T-helper 1 cell treated with Interleukin-12 subunit alpha and Interleukin-12 subunit beta and Interleukin-4 antibody, amounts not matched to agents 30 ng/mL and 1 ng/mL, for 36 hours (primary cell): Measurements from ENCODE around the gene TBC1D22B. TPM values are rescaled to one million over a fixed set of nuclear protein-coding genes. Genes with fewer than 3 reads are reported as not detected.
"Not testable (repeated sequence)": the region's sequence is repeated elsewhere in the genome, so short reads cannot be mapped to it uniquely, and the experiment has no call there.

Experiments
- intact Hi-C: fragments of 100-400 bp; cut with micrococcal nuclease; formaldehyde crosslinking; loops from one replicate; pipeline ENCODE4 v1.15.1; 2024
- total RNA-seq: library from RNA; stranded (reverse); gene quantifications from 2 replicates; pipeline ENCODE4 v1.2.3, GENCODE V29; 2022

Gene TBC1D22B
- total RNA-seq, 1 donor from 2014 or later = 26.8 TPM

DNA sequence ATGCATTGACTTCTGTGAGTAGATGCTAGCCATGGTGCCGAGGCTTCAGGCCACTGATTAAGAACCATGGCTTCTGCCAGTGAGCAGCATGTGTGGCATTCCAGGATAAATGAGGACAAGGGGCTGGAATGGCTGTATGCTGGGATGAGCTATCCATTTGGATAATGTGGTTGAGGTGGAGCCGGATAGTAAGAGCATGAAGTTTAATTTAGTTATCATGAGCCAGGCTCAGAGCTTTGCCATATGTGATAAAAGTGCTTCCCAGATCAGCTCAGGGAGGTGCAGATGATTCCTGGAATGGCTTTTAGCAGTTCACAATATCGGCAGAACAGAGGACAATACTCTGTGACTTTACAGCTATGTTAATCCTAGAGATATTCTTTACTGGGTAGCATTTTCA lies 61.6 kb downstream of the TBC1D22B start:
- intact Hi-C loops = no loop called here

DNA sequence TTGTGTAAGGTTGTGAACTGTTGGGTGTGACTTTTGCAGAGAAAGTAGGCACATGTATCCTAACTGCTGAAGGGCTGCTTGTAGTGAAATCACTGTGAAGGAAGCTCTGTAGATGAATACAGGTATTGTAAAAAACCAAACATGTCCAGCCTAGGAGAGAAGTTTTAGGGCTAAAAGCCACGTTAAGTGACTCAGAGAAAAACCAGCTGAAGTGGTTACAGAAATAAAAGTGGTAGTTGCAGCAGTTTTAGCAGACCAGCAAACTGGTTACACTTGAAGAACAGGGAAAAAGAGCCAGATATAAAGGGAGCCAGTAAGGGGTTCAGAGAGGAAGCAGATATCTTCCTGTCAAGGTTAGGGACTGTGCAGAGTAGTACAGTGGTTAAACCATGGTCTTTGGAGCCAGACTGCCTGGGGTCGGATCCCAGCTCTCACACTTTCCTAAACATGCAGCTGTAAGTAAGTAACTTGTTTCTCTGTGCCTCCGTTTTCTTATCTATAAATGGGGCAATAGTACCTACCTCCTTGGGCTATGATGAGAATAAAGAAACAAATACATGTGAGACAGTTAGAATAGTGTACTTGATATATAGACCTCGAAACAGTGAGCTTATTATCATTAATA lies 62.4 kb downstream of the TBC1D22B start:
- intact Hi-C loops = no loop called here

- intact Hi-C loops = no loop called here
These were observed 63.1 kb downstream of the TBC1D22B start for GRCh38 chr6:37320646-37321045.

- intact Hi-C loops = no loop called here
These were observed 63.5 kb downstream of the TBC1D22B start for GRCh38 chr6:37321101-37321500.

DNA sequence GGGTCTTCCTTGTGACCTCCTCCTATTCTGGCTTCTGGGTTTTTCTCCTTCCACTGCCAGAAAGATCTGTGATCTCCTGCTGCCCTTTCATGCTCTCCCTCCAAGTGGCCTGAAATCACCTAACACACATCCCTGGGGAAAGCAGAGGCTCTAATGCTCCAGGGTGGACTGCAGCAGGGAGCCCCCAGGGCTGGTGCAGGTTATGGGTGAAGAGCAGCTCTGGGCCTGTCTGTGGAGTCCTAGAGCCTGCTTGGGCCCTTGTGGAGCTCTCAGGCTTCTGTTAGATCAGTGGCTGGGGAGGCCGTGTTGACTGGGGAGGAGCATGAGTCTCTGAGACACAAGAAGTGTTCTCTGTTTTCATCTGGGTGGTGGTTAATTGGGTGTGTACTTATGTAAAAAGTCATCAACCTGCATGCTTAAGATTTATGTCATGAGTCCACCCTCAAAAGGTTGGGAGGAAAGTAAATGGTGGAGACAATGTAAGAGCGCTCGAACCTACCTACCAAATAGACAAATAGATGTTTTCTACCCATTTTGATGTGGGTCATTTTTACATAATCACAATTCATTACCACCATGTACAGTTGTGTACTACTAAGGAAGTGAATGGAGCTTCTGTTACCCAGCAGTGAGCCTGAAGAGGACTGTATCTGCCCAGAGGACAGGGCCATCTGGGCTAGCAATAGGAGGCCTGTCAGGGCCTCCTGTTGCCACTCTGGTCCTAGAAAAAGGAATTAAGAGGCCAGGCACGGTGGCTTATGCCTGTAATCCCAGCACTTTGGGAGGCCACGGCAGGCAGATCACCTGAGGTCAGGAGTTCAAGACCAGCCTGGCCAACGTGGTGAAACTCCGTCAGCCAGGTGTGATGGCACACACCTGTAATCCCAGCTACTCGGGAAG lies 64.2 kb downstream of the TBC1D22B start:
- intact Hi-C loops = no loop called here

GRCh38 chr6:37323580-37323979 lies 66.0 kb downstream of the TBC1D22B start:
- intact Hi-C loops = no loop called here

DNA sequence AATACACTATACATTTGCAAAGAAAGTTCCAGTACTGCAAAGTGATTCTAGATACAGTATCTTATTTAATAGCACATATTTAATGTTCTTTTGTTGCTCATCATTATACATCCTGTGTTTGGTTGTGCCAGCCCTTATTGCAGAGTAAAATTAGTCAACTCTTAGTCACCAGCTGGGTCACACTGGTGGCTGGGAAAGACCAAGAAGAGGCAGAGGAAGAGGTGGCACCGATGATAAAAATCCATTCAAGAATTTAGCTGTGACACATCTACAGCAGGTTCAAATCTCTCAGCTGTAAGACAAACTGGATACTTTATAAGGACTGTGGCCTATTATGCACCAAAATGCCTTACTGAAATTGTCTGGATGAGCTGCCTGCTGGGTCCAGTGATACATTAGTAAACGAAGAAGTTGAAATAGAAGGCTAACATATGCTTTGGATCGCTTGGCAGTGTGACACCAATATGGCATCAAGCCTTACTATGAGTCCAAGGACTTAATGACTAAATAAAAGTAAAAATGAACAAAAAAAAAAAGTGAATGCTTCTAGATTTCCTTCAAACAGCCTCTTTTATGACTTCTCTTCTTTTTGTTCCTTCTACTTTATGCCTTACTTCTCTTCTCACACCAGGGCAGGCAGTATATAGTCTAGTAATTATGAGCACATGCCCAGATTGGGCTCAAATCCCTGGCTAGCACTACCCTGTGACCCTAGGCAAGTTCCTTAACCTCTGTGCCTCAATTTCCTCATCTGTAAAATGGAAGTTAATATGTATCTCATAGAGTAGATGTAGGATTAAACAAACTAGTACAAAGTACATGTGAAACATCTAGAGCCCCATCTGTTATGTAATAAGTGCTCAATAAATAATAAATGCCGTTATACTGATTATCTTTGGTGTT lies 66.8 kb downstream of the TBC1D22B start:
- intact Hi-C loops = loop anchor here (1.0 to 5.0 kb wide), 5 partner anchors 30 to 1168 kb away; no protein-coding TSS in a partner anchor

DNA sequence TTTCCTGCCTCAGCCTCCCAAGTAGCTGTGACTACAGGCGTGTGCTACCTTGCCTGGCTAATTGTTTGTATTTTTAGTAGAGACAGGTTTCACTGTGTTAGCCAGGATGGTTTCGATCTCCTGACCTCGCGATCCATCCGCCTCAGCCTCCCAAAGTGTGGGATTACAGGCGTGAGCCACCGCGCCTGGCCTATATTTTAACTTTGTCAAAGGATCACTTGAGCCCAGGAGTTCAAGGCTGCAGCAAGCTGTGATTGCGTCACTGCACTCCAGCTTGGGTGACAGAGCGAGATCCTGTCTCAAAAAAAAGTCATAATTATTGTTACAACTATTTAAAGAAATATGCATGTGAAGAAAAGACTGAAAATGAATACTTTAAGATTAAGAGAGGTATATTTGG lies 72.8 kb downstream of the TBC1D22B start:
- intact Hi-C loops = not testable (repeated sequence)

- intact Hi-C loops = no loop called here
These were observed 73.5 kb downstream of the TBC1D22B start for GRCh38 chr6:37331047-37331446.

GRCh38 chr6:37332894-37333293 lies 75.3 kb downstream of the TBC1D22B start:
- intact Hi-C loops = no loop called here

DNA sequence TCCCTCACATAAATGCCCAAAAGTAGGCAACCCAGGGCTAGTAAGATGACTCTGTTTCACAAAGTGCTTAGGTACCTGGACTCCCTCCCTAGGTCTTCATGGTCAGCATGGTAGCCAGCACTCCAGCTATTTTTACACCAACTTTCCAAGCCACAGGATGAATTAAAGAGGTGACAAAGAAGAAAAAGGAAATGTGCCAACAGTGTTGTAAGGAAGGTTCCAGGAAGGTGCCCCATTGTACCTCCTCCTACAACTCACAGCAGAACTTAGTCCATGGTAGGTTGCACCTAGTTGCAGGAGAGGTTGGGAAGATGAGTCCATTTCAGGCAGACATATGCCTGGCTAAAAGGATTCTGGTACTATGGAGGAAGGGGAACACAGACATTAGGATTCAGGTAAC lies 76.5 kb downstream of the TBC1D22B start:
- intact Hi-C loops = no loop called here

DNA sequence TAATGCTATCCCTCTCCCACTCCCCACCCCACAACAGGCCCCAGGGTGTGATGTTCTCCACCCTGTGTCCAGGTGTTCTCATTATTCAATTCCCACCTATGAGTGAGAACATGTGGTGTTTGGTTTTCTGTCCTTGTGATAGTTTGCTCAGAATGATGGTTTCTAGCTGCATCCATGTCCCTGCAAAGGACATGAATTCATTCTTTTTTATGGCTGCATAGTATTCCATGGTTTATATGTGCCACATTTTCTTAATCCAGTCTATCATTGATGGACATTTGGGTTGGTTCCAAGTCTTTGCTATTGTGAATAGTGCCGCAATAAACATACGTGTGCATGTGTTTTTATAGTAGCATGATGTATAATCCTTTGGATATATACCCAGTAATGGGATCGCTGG lies 80.7 kb downstream of the TBC1D22B start:
- intact Hi-C loops = not testable (repeated sequence)

DNA sequence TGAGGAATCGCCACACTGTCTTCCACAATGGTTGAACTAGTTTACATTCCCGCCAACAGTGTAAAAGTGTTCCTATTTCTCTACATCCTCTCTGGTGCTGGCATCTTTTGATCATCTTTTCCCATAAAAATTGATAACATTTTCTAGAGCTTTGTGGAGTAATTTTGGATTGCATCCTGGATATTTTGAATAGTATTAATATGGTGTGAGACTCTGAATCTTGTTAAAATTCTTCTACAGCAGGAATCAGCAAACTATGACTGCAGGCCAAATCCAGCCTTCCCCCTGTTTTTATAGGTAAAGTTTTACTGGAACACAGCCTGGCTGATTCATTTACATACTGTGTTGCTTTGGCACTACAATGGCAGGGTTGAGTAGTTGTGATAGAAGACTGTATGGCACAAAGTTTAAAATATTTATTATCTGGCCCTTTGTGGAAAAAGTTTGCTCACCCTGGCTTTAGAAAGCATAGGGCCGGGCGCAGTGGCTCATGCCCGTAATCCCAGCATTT lies 81.2 kb downstream of the TBC1D22B start:
- intact Hi-C loops = no loop called here

DNA sequence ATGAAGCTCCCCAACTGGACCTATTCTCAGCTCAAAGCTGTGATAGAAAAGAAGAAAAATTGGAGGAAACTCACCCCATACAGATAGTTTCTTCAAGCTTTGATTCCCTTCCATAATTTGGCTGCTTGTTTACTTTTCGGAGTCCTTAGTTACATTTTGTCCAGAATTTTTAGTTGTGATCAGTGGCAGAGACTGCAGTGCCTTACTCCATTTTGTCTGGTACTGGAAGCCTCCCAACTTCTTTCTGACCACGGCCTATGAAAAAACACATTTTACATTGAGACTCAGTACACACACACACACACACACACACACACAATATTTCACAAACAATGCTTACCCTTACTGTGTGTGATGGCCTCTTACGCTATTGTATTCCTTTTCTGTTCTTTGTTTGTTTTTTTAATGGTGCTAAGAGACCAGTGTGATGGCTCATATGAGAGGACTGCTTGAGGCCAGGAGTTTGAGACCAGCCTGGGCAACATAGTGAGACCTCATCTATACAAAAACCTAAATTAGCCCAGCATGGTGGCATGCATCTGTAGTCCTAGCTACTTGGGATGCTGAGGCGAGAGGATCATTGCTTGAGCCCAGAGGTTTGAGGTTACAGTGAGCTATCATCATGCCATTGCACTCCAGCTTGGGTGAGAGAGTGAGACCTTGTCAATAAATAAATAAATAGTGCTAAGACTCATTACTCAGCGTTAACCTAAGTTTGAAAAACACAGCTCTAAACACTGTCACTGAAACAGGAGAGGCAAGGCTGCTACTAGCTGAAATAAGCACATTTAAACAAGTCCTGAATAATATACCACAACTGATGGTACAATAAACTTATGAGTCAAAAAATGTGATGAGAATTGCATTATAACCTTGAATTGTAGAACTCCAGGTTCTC lies 82.4 kb downstream of the TBC1D22B start:
- intact Hi-C loops = no loop called here

- intact Hi-C loops = no loop called here
These were observed 83.0 kb downstream of the TBC1D22B start for GRCh38 chr6:37340639-37340943.

DNA sequence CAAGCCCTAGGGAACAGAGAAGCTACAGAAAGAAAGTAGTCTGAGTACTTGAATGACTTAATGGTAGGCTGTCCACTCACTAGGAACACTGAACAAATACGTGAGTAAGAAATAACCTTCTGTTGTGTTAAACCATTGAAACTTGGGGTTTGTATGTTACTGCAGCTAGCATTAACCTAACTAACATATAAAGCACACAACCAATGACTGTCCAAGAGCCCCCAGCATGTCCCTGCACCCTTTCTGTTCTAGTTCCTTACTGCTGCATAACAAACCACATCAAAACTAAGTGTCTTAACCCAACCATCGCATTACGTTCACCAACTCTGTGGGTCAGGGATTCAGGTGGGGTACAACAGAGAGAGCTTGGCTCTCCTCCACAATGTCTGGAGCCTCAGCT lies 85.7 kb downstream of the TBC1D22B start:
- intact Hi-C loops = no loop called here

DNA sequence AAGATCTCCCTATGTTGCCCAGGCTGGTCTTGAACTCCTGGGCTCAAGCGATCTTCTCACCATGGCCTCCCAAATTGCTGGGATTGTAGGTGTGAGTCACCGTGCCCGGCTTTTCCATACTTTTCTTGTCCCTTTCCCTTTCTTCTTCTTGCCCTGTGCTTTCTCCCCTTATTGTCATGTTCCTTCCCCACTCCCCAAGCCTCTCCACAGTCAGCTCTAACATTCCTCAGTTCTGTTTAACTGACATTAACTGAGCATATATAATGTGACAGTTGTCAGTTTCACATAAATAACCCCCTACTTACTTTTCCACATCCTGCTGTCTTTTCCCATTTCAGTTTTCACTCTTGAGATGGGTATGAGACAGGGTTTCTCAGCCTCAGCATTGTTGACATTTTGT lies 86.7 kb downstream of the TBC1D22B start:
- intact Hi-C loops = no loop called here

DNA sequence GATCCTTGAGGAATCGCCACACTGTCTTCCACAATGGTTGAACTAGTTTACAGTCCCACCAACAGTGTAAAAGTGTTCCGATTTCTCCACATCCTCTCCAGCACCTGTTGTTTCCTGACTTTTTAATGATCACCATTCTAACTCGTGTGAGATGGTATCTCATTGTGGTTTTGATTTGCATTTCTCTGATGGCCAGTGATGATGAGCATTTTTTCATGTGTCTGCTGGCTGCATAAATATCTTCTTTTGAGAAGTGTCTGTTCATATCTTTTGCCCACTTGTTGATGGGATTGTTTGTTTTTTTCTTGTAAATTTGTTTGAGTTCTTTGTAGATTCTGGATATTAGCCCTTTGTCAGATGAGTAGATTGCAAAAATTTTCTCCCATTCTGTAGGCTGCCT lies 88.2 kb downstream of the TBC1D22B start:
- intact Hi-C loops = not testable (repeated sequence)

- intact Hi-C loops = no loop called here
These were observed 89.6 kb downstream of the TBC1D22B start for GRCh38 chr6:37347177-37347576.

GRCh38 chr6:37347670-37348111 lies 90.1 kb downstream of the TBC1D22B start:
- intact Hi-C loops = no loop called here

DNA sequence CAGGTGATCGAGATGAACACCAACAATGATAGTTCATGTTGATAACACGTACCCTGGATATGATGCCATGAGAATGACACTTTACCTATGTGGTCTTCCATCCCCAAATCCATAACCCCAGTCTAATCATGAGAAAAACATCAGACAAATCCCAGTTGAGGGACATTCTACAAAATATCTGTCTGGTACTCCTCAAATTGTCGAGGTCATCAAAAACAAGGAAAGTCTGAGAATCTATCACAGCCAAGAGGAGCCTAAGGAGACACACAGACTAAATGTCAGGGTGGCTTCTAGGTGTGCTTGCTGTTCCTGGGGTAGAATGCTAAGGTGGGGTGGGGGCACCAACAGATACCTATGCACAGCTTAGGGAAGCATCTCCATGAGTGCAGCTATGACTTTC lies 93.5 kb downstream of the TBC1D22B start:
- intact Hi-C loops = no loop called here
